Activated T-helper 1 cell treated with anti-CD3 and anti-CD28 coated beads, Interleukin-12 subunit alpha, Interleukin-12 subunit beta, Interleukin-2, Interleukin-4 antibody, amounts not matched to agents 30 ng/mL and 10 ng/mL and 1 ng/mL, durations not matched to agents 14 hours and 24 hours and 36 hours (primary cell): Measurements from ENCODE around the gene ABCC6. TPM values are rescaled to one million over a fixed set of nuclear protein-coding genes. Genes with fewer than 3 reads are reported as not detected.

Experiments
- DNase-seq: peaks from one replicate; pipeline ENCODE4 v3.0.0; 2021; ENCODE audit warnings: low spot score
- H3K27ac Mint-ChIP-seq: one replicate; pipeline ENCODE4 v1.8.0; 2021; ENCODE audit warnings: mild to moderate bottlenecking, mixed read lengths
- H3K27me3 Mint-ChIP-seq: one replicate; pipeline ENCODE4 v1.8.0; 2022; ENCODE audit warnings: mild to moderate bottlenecking, moderate library complexity, mixed read lengths; ENCODE audit not compliant: insufficient read depth
- H3K36me3 Mint-ChIP-seq: one replicate; pipeline ENCODE4 v1.8.0; 2021; ENCODE audit warnings: low read depth, mixed read lengths
- H3K4me1 Mint-ChIP-seq: one replicate; pipeline ENCODE4 v1.8.0; 2021; ENCODE audit warnings: low read depth, mixed read lengths
- H3K4me3 Mint-ChIP-seq: one replicate; pipeline ENCODE4 v1.8.0; 2021; ENCODE audit warnings: mild to moderate bottlenecking, moderate library complexity, mixed read lengths
- H3K9me3 Mint-ChIP-seq: one replicate; pipeline ENCODE4 v1.8.0; 2021; ENCODE audit warnings: mixed read lengths
- intact Hi-C: fragments of 100-400 bp; cut with micrococcal nuclease; formaldehyde crosslinking; loops from one replicate; pipeline ENCODE4 v1.15.1; 2024
- total RNA-seq: library from RNA; stranded (reverse); gene quantifications from 2 replicates; pipeline ENCODE4 v1.2.3, GENCODE V29; 2022

ABCC6 gene
- total RNA-seq, 1 donor from 2014 or later = not detected

GRCh38 chr16:16178455-16179162 lies 44.7 kb downstream of the ABCC6 start:
- no peak overlapping the region for H3K27ac Mint-ChIP-seq
- H3K4me3 Mint-ChIP-seq = no peak overlapping the region
- no peaks in the 10 kb centered on the region for H3K4me1 Mint-ChIP-seq
- H3K9me3 Mint-ChIP-seq = peaks cover 12% of the 10 kb centered on the region
- DNase-seq = no peak
- H3K36me3 Mint-ChIP-seq = no peaks in the 10 kb centered on the region
- intact Hi-C loops = no loop called here
- no peaks in the 10 kb centered on the region for H3K27me3 Mint-ChIP-seq

GRCh38 chr16:16176328-16176727 lies 47.0 kb downstream of the ABCC6 start:
- Mint-ChIP-seq H3K36me3 (no peaks in the 10 kb centered on the region), H3K27me3 (peaks cover 2% of the 10 kb centered on the region), H3K4me3 (no peak overlapping the region), H3K27ac (no peak overlapping the region), H3K4me1 (no peaks in the 10 kb centered on the region), H3K9me3 (peaks cover 12% of the 10 kb centered on the region)
- DNase-seq = no peak
- intact Hi-C loops = no loop called here

GRCh38 chr16:16175296-16175695 lies 48.0 kb downstream of the ABCC6 start:
- Mint-ChIP-seq H3K4me3 (no peak overlapping the region), H3K27ac (no peak overlapping the region)

GRCh38 chr16:16172991-16173390 lies 50.3 kb downstream of the ABCC6 start:
- peaks cover 2% of the 10 kb centered on the region for H3K27me3 Mint-ChIP-seq
- peaks cover 12% of the 10 kb centered on the region for H3K9me3 Mint-ChIP-seq
- H3K27ac Mint-ChIP-seq = no peak overlapping the region
- no peaks in the 10 kb centered on the region for H3K36me3 Mint-ChIP-seq
- H3K4me3 Mint-ChIP-seq = no peak overlapping the region
- DNase-seq = no peak
- intact Hi-C loops = no loop called here
- H3K4me1 Mint-ChIP-seq = no peaks in the 10 kb centered on the region

More at GRCh38 chr16:16175296-16175695, 48.0 kb downstream of the ABCC6 start:
- Mint-ChIP-seq H3K36me3 (no peaks in the 10 kb centered on the region), H3K9me3 (peaks cover 12% of the 10 kb centered on the region), H3K4me1 (no peaks in the 10 kb centered on the region), H3K27me3 (peaks cover 2% of the 10 kb centered on the region)
- no peak for DNase-seq
- intact Hi-C loops = no loop called here

- no peak for DNase-seq
- Mint-ChIP-seq H3K36me3 (no peaks in the 10 kb centered on the region), H3K27me3 (peaks cover 2% of the 10 kb centered on the region), H3K27ac (peak overlapping the region; percentile 64), H3K9me3 (peaks cover 9% of the 10 kb centered on the region), H3K4me3 (no peak overlapping the region), H3K4me1 (no peaks in the 10 kb centered on the region)
- intact Hi-C loops = no loop called here
Measured at GRCh38 chr16:16171332-16171919, 51.9 kb downstream of the ABCC6 start.

- Mint-ChIP-seq H3K4me3 (no peak overlapping the region), H3K27me3 (peaks cover 2% of the 10 kb centered on the region)
- DNase-seq = no peak
Measured at GRCh38 chr16:16169615-16170014, 53.7 kb downstream of the ABCC6 start.

GRCh38 chr16:16168431-16168830 lies 54.9 kb downstream of the ABCC6 start:
- no peak for DNase-seq
- no peaks in the 10 kb centered on the region for H3K9me3 Mint-ChIP-seq
- no peak overlapping the region for H3K27ac Mint-ChIP-seq
- H3K27me3 Mint-ChIP-seq = peaks cover 3% of the 10 kb centered on the region
- no peaks in the 10 kb centered on the region for H3K36me3 Mint-ChIP-seq
- no peak overlapping the region for H3K4me3 Mint-ChIP-seq
- no peaks in the 10 kb centered on the region for H3K4me1 Mint-ChIP-seq
- intact Hi-C loops = no loop called here

More at GRCh38 chr16:16169615-16170014, 53.7 kb downstream of the ABCC6 start:
- intact Hi-C loops = no loop called here
- no peaks in the 10 kb centered on the region for H3K36me3 Mint-ChIP-seq
- no peaks in the 10 kb centered on the region for H3K9me3 Mint-ChIP-seq
- no peaks in the 10 kb centered on the region for H3K4me1 Mint-ChIP-seq
- H3K27ac Mint-ChIP-seq = no peak overlapping the region

- Mint-ChIP-seq H3K27me3 (peaks cover 4% of the 10 kb centered on the region), H3K4me1 (no peaks in the 10 kb centered on the region), H3K9me3 (no peaks in the 10 kb centered on the region), H3K27ac (no peak overlapping the region), H3K36me3 (no peaks in the 10 kb centered on the region), H3K4me3 (no peak overlapping the region)
- intact Hi-C loops = no loop called here
- no peak for DNase-seq
Measured at GRCh38 chr16:16167927-16168326, 55.4 kb downstream of the ABCC6 start.

GRCh38 chr16:16166949-16167348 lies 56.3 kb downstream of the ABCC6 start:
- intact Hi-C loops = no loop called here
- Mint-ChIP-seq H3K4me1 (peaks cover 5% of the 10 kb centered on the region), H3K27ac (no peak overlapping the region), H3K4me3 (no peak overlapping the region), H3K27me3 (peaks cover 8% of the 10 kb centered on the region), H3K36me3 (no peaks in the 10 kb centered on the region), H3K9me3 (no peaks in the 10 kb centered on the region)
- DNase-seq = no peak

- intact Hi-C loops = no loop called here
- H3K36me3 Mint-ChIP-seq = no peaks in the 10 kb centered on the region
- H3K4me3 Mint-ChIP-seq = no peak overlapping the region
- H3K27ac Mint-ChIP-seq = no peak overlapping the region
- peaks cover 6% of the 10 kb centered on the region for H3K27me3 Mint-ChIP-seq
- H3K9me3 Mint-ChIP-seq = no peaks in the 10 kb centered on the region
- no peak for DNase-seq
- peaks cover 5% of the 10 kb centered on the region for H3K4me1 Mint-ChIP-seq
Measured at GRCh38 chr16:16166085-16166484, 57.2 kb downstream of the ABCC6 start.

- H3K9me3 Mint-ChIP-seq = peaks cover 4% of the 10 kb centered on the region
Measured at GRCh38 chr16:16164243-16164642, 59.1 kb downstream of the ABCC6 start.

GRCh38 chr16:16163571-16163970 lies 59.7 kb downstream of the ABCC6 start:
- intact Hi-C loops = no loop called here
- H3K9me3 Mint-ChIP-seq = peaks cover 10% of the 10 kb centered on the region
- no peak overlapping the region for H3K4me3 Mint-ChIP-seq
- no peak overlapping the region for H3K27ac Mint-ChIP-seq
- no peaks in the 10 kb centered on the region for H3K36me3 Mint-ChIP-seq
- no peak for DNase-seq
- H3K27me3 Mint-ChIP-seq = peaks cover 6% of the 10 kb centered on the region
- H3K4me1 Mint-ChIP-seq = peaks cover 5% of the 10 kb centered on the region

More at GRCh38 chr16:16164243-16164642, 59.1 kb downstream of the ABCC6 start:
- peaks cover 5% of the 10 kb centered on the region for H3K4me1 Mint-ChIP-seq
- no peak overlapping the region for H3K4me3 Mint-ChIP-seq
- no peak overlapping the region for H3K27ac Mint-ChIP-seq
- no peak for DNase-seq
- intact Hi-C loops = no loop called here
- H3K36me3 Mint-ChIP-seq = no peaks in the 10 kb centered on the region
- H3K27me3 Mint-ChIP-seq = peaks cover 6% of the 10 kb centered on the region

GRCh38 chr16:16163109-16163508 lies 60.2 kb downstream of the ABCC6 start:
- Mint-ChIP-seq H3K36me3 (peaks cover 2% of the 10 kb centered on the region), H3K4me3 (no peak overlapping the region), H3K27me3 (peaks cover 6% of the 10 kb centered on the region), H3K4me1 (peaks cover 5% of the 10 kb centered on the region), H3K9me3 (peaks cover 14% of the 10 kb centered on the region), H3K27ac (no peak overlapping the region)
- no peak for DNase-seq
- intact Hi-C loops = no loop called here
